ENCODE results near the gene NFKBIB. TPM values are rescaled to one million over a fixed set of nuclear protein-coding genes. Genes with fewer than 3 reads are reported as not detected.
"Not testable (repeated sequence)": the region's sequence is repeated elsewhere in the genome, so short reads cannot be mapped to it uniquely, and the experiment has no call there.

Gene NFKBIB, protein sequence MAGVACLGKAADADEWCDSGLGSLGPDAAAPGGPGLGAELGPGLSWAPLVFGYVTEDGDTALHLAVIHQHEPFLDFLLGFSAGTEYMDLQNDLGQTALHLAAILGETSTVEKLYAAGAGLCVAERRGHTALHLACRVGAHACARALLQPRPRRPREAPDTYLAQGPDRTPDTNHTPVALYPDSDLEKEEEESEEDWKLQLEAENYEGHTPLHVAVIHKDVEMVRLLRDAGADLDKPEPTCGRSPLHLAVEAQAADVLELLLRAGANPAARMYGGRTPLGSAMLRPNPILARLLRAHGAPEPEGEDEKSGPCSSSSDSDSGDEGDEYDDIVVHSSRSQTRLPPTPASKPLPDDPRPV
- polyA plus RNA-seq = 18.2 TPM

DNA sequence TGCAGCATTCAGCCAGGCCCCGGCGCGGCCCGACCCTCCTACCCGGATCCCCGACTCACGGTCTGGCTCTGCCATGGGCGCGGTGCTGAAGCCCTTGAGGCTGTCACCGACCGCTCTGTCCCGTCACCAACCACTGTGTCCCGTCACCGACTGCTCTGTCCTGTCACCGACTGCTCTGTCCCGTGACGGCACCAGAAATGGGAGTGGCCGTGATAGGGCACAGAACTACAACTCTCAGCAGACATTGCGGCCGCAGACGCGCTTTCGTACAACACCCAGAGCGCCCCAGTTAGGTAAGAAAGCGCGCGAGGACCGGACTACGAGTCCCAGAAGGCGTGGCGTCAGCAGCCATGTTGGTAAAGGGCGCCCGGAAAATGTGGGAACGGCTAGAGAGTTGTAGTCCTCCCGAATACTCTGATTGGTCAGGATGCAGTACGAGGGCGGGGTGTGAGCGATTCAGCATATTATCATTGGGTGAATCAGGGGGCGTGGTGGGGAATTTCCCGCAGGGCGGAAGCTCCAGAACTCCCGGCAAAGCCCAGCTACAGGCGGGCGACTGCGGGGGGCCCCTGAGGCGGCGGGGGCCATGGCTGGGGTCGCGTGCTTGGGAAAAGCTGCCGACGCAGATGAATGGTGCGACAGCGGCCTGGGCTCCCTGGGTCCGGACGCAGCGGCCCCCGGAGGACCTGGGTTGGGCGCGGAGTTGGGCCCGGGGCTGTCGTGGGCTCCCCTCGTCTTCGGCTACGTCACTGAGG, at the start of gene NFKBIB, which contains the start of gene SIRT2:
TSS of gene NFKBIB (plus strand) at position 523 of the 755 bp plus-strand sequence. CDS start at position 587, 64 bp downstream.
TSS of gene SIRT2 (minus strand) at position 172 of the 755 bp plus-strand sequence. CDS start at position 75, 97 bp downstream.
- H3K27me3 Mint-ChIP-seq = peaks cover 3% of the 10 kb centered on the region
- peak within 1 kb of the TSS; percentile 55 to 97 (median 94) for H3K27ac Mint-ChIP-seq
- peaks cover 7% of the 10 kb centered on the region for H3K36me3 Mint-ChIP-seq
- H3K4me3 Mint-ChIP-seq = peak within 1 kb of the TSS; percentile 84 to 95 (median 91)
- H3K9me3 Mint-ChIP-seq = no peaks in the 10 kb centered on the region
- peaks cover 13 to 29% (median 27%) of the 10 kb centered on the region in 3 donors for H3K4me1 Mint-ChIP-seq

DNA sequence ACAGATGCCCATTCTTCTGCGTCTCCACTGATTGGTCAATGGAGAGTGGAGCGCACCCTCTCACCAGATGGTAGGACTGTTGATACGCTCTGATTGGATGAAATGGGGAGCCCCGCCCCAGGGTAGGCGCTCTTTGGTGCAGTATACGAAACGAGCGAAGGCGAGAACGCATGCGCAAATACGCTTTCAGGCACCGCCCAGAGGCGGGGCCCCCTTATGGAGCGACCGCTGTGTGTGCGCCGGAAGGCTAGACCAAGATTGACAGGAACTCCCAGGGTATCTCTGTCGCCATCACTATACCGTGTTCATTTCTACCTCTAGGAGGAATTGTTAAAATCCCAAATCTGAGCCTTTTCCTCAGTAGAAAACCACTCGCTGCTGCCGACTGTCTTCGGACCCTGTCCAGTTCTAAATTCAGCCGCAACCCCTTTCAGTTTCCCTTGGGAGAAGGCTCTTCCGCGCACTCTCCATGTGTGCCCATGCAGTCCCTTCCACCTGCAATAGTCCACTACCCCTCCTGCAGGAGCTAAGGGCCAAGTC, 49.3 kb upstream of the NFKBIB start:
- peaks cover 2% of the 10 kb centered on the region for H3K27me3 Mint-ChIP-seq
- no peaks in the 10 kb centered on the region for H3K9me3 Mint-ChIP-seq
- peaks cover 8 to 35% (median 32%) of the 10 kb centered on the region in 3 donors for H3K4me1 Mint-ChIP-seq
- peak overlapping the region; percentile 73 to 98 (median 94) for H3K4me3 Mint-ChIP-seq
- H3K36me3 Mint-ChIP-seq = peaks cover 2% of the 10 kb centered on the region
- peak overlapping the region; percentile 88 to 100 (median 99) for H3K27ac Mint-ChIP-seq

DNA sequence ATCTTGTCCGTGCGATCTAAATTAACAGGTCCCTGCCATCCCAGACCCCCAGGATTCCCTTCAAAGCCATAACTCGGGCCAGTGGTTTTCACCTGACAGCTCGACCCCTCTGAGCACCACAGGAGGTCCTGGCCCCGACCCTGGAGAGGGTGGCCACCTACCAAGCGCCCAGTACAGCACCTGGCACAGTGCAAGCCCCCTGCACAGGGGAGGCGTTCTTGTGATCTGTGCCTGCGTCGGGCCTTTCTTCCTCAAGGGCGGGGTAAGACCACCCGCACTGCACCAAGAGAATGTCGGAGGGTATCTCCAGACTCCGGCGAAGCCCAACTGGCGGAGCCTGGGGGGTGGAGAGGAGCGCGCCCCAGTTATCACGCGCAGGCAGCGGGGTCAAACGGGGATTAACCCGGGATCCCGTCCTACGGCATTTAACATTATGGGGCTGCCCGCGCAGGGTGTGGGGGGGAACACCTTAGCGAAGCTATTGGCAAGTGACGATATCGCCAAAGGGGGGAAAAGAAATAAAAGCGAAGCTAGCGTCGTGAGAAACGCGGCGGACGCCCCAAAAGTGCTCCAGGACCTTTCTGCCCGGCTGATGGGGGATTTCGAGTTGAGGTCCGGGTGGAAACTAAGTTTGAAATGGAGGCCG, 48.7 kb upstream of the NFKBIB start:
- peaks cover 2% of the 10 kb centered on the region for H3K27me3 Mint-ChIP-seq
- peaks cover 8 to 30% (median 27%) of the 10 kb centered on the region in 3 donors for H3K4me1 Mint-ChIP-seq
- peak overlapping the region; percentile 88 to 100 (median 99) for H3K27ac Mint-ChIP-seq
- H3K36me3 Mint-ChIP-seq = peaks cover 2% of the 10 kb centered on the region
- peak overlapping the region; percentile 73 to 98 (median 94) for H3K4me3 Mint-ChIP-seq
- H3K9me3 Mint-ChIP-seq = no peaks in the 10 kb centered on the region

DNA sequence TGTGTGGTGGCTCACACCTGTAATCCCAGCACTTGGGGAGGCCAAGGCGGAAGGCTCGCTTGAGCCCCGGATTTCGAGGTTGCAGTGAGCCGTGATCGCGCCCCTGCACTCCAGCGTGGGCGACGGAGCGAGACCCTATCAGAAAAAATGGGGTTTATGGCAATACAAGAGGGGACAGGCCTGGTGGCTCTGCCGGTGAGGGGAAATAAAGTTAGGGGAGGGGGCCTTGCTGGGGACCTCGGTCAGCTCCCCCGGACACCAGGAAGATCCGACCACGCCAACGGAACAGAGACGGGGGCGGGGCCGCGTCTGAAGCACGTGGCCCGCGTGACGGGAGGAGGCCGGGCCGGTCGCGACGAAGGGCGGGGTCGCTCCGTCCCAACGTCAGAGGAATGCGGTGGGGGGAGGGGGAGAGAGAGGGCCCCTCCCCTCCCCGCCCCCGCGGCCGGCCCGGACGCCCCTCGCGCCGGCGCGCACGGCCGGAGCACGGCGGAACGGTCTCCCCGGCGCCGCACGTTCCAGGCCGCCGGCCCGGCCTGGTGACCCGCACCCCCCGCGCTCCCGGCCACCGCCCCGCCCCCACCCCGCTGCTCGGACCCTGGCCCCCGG, 48.0 kb upstream of the NFKBIB start:
- peaks cover 13 to 34% (median 26%) of the 10 kb centered on the region in 3 donors for H3K4me1 Mint-ChIP-seq
- peaks cover 2% of the 10 kb centered on the region for H3K36me3 Mint-ChIP-seq
- peaks cover 2% of the 10 kb centered on the region for H3K27me3 Mint-ChIP-seq
- H3K27ac Mint-ChIP-seq = peak overlapping the region; percentile 88 to 100 (median 99)
- peak overlapping the region; percentile 73 to 99 (median 96) for H3K4me3 Mint-ChIP-seq
- no peaks in the 10 kb centered on the region for H3K9me3 Mint-ChIP-seq

DNA sequence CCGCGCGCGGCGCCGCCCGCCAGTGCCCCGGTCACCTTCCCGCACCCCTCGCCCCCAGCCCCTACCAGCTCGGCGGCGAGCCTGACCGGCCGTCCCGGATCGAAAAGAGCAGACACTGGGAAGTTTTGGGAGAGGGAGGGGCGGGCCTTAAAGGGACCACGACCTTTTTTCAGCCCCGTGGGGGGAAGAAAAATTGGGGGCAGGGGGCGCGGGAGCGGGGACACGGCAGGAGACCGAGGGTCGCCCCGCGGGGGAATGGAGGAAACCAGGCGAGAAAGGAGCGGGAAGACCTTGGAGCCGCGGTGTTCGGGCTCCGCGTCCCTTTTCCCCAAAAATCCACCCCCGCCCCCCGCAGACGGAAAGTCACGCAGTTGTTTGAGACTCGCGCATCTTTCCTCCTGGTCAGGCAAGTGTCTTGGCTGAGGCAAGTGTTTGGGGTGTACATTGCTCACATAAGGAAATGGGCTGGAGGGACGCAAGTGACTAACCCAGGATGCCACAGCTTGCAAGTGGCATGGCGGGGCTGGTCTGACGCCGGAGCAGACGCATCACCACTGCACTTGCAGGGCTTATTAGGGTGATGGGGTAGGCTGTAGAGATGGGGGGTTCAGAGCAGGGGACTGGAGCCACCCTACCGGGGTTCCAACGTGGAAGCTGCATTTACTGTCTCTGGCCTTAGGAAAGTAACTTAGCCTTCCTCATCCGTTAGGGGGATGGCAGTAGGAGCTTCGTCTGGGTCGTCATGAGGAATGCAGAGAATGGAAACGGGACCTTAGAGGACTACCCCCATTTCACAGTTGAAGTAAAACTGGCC, 47.3 kb upstream of the NFKBIB start:
- peak overlapping the region; percentile 92 to 99 (median 98) for H3K27ac Mint-ChIP-seq
- no peaks in the 10 kb centered on the region for H3K9me3 Mint-ChIP-seq
- peaks cover 2% of the 10 kb centered on the region for H3K36me3 Mint-ChIP-seq
- peaks cover 2% of the 10 kb centered on the region for H3K27me3 Mint-ChIP-seq
- peak overlapping the region; percentile 73 to 99 (median 98) for H3K4me3 Mint-ChIP-seq
- peaks cover 20 to 35% (median 31%) of the 10 kb centered on the region in 3 donors for H3K4me1 Mint-ChIP-seq

DNA sequence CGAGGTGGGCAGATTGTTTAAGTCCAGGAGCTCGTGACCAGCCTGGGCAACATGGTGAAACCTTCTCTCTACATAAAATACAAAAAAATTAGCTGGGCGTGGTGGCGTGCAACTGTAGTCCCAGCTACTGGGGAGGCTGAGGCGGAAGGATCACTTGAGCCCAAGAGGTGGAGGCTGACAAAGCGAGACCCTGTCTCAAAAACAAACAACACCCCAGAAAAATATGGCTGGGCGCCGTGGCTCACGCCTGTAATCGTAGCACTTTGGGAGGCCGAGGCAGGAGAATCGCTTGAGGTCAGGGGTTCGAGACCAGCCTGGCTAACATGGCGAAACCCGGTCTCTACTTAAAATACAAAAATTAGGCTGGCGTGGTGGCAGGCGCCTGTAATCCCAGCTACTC, 46.6 kb upstream of the NFKBIB start:
- Mint-ChIP-seq H3K9me3 (no peaks in the 10 kb centered on the region), H3K4me1 (peaks cover 23 to 36% (median 32%) of the 10 kb centered on the region in 3 donors), H3K36me3 (peaks cover 2% of the 10 kb centered on the region), H3K4me3 (peak overlapping the region; percentile 73 to 99 (median 98)), H3K27ac (peak overlapping the region; percentile 92 to 99 (median 98)), H3K27me3 (peaks cover 2% of the 10 kb centered on the region)

DNA sequence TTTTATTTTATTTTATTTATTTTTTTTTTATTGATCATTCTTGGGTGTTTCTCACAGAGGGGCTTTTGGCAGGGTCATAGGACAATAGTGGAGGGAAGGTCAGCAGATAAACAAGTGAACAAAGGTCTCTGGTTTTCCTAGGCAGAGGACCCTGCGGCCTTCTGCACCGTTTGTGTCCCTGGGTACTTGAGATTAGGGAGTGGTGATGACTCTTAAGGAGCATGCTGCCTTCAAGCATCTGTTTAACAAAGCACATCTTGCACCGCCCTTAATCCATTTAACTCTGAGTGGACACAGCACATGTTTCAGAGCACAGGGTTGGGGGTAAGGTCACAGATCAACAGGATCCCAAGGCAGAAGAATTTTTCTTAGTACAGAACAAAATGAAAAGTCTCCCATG, 44.8 kb upstream of the NFKBIB start:
- not testable (repeated sequence) for H3K27me3 Mint-ChIP-seq, H3K9me3 Mint-ChIP-seq
- peak overlapping the region in 3 of 4 donors; percentile 28 to 48 (median 32) for H3K4me3 Mint-ChIP-seq

DNA sequence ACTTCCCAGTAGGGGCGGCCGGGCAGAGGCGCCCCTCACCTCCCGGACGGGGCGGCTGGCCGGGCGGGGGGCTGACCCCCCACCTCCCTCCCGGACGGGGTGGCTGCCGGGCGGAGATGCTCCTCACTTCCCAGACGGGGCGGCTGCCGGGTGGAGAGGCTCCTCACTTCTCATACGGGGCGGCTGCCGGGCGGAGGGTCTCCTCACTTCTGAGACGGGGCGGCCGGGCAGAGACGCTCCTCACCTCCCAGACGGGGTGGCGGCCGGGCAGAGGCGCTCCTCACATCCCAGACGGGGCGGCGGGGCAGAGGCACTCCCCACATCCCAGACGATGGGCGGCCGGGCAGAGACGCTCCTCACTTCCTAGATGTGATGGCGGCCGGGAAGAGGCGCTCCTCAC, 44.0 kb upstream of the NFKBIB start:
- H3K4me3 Mint-ChIP-seq = peak overlapping the region in 1 of 4 donors; percentile 52
- H3K27ac Mint-ChIP-seq = peak overlapping the region in 1 of 3 donors; percentile 87
- peaks cover 30 to 37% (median 31%) of the 10 kb centered on the region in 3 donors for H3K4me1 Mint-ChIP-seq
- not testable (repeated sequence) for H3K9me3 Mint-ChIP-seq, H3K27me3 Mint-ChIP-seq, H3K36me3 Mint-ChIP-seq

More for the DNA sequence above, 44.8 kb upstream of the NFKBIB start:
- peaks cover 28 to 35% (median 29%) of the 10 kb centered on the region in 3 donors for H3K4me1 Mint-ChIP-seq
- peak overlapping the region in 1 of 3 donors; percentile 92 for H3K27ac Mint-ChIP-seq
- not testable (repeated sequence) for H3K36me3 Mint-ChIP-seq

DNA sequence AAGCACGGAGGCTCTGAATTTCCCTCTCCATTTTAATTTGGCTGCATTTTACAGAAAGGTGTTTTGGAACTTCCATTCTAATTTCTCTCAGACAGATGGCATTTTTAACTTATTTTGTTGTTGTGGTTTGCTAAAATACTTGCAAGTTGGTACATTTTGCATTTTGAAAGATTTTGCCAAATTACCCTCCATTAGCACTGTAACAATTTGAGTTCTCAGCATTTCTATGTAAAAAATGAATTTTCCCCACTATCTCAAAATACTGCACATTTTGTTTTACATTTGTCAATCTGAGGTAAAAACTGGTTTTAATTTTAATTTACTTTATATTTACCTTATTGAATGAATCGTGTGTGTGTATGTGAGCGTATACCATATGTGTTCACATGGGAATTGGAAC, 43.0 kb upstream of the NFKBIB start:
- peak overlapping the region; percentile 87 to 93 (median 91) for H3K27ac Mint-ChIP-seq
- peaks cover 3% of the 10 kb centered on the region for H3K27me3 Mint-ChIP-seq
- no peaks in the 10 kb centered on the region for H3K9me3 Mint-ChIP-seq
- no peaks in the 10 kb centered on the region for H3K36me3 Mint-ChIP-seq
- H3K4me3 Mint-ChIP-seq = peak overlapping the region; percentile 1 to 87 (median 54)
- H3K4me1 Mint-ChIP-seq = peaks cover 29 to 39% (median 34%) of the 10 kb centered on the region in 3 donors

DNA sequence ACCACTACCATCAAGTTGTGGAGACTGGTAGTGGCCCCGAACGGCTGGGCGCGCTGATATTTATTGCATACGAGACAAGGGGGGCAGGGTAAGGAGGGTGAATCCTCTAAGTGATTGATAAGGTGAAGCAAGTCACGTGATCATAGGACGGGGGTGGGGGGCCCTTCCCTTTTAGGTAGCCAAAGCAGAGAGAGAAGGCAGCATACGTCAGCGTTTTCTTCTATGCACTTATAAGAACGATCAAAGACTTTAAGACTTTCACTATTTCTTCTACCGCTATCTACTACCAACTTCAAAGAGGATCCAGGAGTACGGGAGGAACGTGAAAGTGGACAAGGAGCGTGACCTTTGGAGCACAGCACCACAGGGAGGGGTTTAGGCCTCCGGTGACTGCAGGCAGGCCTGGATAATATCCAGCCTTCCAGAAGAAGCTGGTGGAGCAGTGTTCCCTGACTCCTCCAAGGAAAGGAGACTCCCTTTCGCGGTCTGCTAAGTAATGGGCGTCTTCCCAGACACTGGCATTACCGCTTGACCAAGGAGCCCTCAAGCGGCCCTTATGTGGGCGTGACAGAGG, 40.1 kb upstream of the NFKBIB start:
- H3K27me3 Mint-ChIP-seq, H3K9me3 Mint-ChIP-seq, H3K36me3 Mint-ChIP-seq: not testable (repeated sequence)
- Mint-ChIP-seq H3K27ac (peak overlapping the region in 2 of 3 donors; percentile 62 to 90), H3K4me3 (peak overlapping the region in 2 of 4 donors; percentile 76 to 83), H3K4me1 (peaks cover 33 to 47% (median 45%) of the 10 kb centered on the region in 3 donors)

DNA sequence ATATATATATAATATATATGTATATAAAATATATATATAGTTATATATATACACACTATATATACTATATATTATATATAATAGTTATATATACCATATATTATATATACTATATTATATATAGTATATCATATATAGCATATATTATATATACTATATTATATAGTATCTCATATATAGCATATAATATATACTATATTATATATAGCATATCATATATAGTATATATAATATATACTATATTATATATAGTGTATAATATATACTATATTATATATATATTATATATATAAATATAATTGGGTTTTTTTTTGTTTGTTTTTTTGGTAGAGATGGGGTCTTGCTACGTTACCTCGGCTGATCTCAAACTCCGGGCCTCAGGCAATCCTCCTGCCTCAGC, 38.4 kb upstream of the NFKBIB start:
- no peak overlapping the region for H3K27ac Mint-ChIP-seq
- H3K4me1 Mint-ChIP-seq = peaks cover 46 to 56% (median 56%) of the 10 kb centered on the region in 3 donors
- H3K9me3 Mint-ChIP-seq = no peaks in the 10 kb centered on the region
- no peaks in the 10 kb centered on the region for H3K36me3 Mint-ChIP-seq
- peak overlapping the region in 1 of 4 donors; percentile 27 for H3K4me3 Mint-ChIP-seq
- peaks cover 3% of the 10 kb centered on the region for H3K27me3 Mint-ChIP-seq

DNA sequence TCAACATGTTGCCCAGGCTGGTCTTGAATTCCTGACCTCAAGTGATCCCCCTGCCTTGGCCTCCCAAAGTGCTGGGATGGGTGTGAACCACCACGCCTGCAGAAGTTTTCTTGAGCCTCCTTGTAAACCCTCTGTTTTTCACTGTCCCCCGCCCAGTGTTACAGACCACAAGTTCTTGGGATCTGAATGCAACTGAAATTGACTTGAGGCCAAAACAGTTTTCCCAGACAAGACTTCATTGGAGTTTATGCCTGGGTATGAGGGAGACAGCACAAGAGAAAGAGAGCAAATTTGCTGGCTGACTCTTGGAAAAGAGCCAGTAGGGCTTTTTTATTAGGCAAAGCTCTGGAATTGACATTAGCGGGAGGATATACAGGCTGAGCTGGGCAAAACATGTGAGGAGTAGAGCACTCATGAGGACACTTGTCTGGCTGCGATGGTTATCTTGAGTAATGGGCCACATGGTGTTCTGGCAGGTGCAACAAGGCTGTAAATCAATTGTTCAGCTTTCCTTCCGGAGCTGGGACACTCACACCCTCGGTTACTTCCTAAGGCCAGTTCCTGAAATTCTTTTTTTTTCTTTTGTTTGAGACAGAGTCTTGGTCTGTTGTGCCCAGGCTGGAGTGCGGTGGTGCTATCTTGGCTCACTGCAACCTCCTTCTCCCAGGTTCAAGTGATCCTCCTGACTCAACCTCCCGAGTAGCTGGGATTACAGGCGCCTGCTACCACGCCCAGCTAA, 37.3 kb upstream of the NFKBIB start:
- H3K27ac Mint-ChIP-seq = peak overlapping the region in 2 of 3 donors; percentile 58 to 71
- H3K27me3 Mint-ChIP-seq = peaks cover 3% of the 10 kb centered on the region
- peak overlapping the region in 2 of 4 donors; percentile 39 to 63 for H3K4me3 Mint-ChIP-seq
- H3K4me1 Mint-ChIP-seq = peaks cover 42 to 50% (median 45%) of the 10 kb centered on the region in 3 donors
- no peaks in the 10 kb centered on the region for H3K9me3 Mint-ChIP-seq
- H3K36me3 Mint-ChIP-seq = no peaks in the 10 kb centered on the region

Data from IgD-negative memory B cell (primary cell).